G401 (cell line): Measurements from ENCODE around the gene SLC4A8. TPM values are rescaled to one million over a fixed set of nuclear protein-coding genes. Genes with fewer than 3 reads are reported as not detected.

Experiments used
- DNase-seq: peaks from one replicate; pipeline ENCODE4 v3.0.0-alpha.2; 2015; ENCODE audit warnings: low spot score
- in situ Hi-C: cut with HindIII; loops from 2 replicates; pipeline ENCODE4 v1.10.0; 2016; ENCODE audit warnings: low sequenced_read_pairs, mixed read lengths
- total RNA-seq: library from RNA; depleted of rRNA; stranded (reverse); fragments of >200 nt; shearing (Covaris generic); gene quantifications from 2 replicates; pipeline ENCODE4 v1.2.3, GENCODE V29; 2014; rRNA removed

Gene SLC4A8
- 1.4 and 2.2 TPM in 2 replicates for total RNA-seq

DNA sequence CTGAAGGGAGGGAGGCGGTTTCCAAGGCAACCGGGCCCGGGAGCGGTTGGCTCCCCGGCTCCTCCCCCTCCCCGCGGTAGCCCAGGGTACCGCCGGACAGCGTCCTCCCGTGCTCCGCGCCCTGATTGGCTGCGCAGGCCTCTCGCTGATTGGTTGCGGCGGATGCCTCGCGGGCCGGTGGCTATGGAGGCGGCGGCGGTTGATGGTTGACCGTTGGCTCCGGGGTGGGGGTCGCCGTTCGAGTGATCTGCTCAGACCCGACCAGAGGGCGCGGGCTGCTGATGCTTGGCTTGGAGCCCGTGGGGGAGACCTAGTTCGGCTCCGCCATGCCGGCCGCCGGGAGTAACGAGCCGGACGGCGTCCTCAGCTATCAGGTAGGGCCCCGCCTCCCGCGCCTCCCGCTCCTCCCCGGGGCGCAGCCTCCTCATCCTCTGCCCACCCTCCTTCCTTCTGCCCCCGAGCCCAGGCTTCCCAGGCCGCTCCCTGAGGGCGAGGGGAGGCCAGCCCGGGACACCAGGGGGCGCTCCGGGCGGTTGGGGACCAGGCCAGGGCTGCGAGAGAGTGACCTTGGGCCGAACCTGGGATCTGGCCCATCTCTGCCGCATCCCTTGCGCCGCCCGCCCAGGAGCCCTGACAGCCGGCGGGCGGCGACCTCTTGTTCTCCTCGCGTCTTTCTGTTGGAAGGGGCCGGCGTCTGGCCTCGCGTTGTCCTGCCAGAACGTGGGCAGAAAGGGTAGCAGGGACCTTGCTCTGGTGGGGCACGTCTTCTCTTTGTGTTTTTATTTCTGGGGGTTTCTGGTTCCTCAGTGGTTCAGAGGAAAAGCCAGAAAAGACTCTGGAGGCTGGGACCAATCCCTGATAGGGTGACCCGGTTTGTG, at the start of gene SLC4A8:
Gene SLC4A8, plus strand, starts transcription at position 170 of the 878 bp plus-strand sequence. Its CDS starts 157 bp downstream, at position 327.
- in situ Hi-C loops, result no loop called here
- DNase-seq, result peak; percentile 98

DNA sequence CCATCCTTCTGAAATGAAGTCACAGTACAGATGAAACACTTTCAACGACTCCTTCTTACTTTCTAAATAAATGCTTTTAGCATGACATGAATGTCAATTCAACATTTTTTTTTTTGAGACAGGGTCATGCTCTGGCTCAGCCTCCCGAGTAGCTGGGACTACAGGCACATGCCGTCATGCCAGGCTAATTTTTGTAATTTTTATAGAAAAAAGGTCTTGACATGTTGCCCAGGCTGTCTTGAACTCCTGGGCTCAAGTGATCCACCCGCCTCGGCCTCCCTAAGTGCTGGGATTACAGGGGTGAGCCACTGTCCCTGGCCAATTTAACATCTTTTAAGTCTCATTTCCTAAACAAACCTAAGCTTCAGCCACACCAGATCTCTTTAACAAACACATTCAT, 49.8 kb upstream of the SLC4A8 start:
- no peak for DNase-seq
- in situ Hi-C loops, result no loop called here

DNA sequence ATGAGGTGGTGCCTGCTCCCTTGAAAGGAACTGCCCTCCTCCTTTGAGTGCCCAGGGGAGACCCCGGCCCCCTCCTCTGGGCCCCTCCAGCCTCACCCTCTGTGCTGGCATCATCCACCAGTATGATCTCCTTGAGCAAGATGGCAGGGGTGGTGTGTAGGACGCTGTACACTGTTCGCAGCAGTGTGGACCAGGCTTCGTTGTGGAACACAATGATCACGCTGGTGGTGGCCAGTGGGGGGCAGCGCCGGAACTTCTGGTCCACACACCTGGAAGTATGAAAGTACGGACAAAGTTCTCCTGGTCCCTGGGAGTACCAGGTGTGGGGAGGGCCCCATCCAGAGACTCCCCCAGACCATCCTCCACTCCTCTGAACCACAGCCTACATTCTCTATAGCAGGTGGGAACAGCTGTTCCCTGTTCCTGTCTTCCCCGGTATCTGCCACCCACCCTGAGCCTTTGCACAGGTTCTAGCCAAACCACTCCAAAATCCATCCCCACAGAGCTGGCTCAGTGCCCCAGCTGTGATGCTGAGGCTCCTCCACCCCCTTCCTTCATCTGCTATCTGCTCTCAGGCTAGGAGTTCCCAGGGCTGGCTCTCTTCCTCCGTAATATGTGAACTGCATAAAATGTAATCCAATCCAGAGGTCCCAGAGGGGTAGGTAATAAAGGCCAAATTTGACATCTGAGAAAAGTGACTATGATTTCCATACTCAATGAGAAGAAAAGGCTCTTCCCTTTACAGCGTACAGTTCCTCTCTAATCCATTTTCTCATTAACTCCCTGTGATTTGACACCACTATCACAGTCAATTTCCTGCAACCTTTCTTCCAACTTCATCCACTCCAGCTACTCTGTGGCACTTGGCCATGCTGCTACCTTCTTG, 47.3 kb upstream of the SLC4A8 start:
- in situ Hi-C loops, result no loop called here
- no peak for DNase-seq

DNA sequence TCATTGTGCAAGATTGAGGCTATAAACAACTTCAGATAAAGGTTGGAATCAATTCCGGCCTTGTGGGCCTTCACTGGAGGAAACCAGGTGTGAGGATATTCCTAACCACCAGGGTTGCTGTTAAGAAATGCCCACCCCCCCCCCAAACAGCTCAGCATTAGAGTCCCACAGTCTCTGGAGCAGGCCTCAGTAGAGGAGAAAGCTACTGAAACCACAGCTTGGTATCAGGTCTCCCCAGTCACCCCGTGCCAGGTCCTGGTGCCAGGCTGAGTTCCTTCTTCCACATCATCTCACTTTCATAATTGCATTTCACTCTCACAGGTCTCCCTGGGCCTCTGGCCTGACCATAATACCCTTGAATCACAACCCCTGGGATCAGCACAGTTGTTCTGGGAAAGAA, 45.9 kb upstream of the SLC4A8 start:
- in situ Hi-C loops, result no loop called here
- DNase-seq, result no peak

DNA sequence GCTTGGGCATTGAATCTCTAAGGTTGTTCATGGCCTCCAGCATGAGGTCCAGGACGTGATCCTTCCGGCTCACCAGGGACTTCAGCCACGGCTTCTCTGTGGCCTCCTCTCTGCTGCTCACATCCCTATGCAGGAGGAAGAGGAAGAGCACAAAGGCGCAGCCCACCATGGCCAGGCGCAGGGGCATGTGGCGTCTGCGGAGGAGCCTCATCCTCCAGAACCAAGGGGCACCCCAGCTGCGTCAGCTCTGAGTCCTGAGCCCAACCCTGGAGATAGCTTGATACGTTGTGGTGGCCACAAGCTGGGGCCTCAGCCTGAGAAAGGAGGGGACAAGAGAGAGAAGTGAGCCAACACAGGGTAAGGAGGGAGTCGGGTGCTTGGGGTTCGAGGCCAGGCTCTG, 45.1 kb upstream of the SLC4A8 start:
- in situ Hi-C loops, result no loop called here

DNA sequence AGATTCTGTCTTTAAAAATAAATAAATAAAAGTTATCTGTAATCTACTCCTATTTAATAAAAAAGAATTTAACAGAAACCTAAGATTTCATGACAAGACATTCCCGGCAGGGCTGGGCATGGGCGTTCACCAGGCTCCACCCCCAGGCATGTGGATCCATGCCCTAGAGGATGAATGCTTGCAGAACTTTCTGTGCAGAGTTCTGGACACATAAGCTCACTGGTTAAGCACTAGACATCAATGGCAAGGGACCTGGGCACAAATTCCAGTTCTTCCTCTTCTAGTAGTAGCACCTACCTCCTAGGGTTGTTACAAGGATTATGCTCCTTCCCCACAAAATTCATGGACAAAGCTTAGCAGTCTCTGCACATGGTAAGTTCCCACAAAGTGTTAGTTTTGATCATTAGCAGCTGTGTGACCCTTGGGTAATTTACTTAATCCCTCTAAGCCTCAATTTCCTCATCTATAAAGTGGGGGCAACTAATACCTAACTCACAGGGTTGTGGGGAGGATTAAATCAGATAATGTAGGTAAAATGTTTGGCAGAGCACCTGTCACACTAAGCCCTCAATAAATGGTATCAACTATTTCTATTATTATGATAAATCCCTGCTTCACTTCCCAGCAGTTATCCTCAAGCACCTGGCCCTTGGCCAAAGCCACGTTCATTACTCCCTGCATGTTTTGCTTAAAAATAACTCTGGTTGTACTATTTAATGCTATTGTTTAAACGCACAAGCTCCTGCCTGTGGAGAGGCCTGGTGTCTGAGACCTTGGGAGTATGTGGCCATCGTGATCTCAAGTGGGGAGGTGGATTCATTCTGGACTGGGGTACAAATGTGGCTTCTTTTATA, 43.2 kb upstream of the SLC4A8 start:
- in situ Hi-C loops, result no loop called here
- no peak for DNase-seq

More for the DNA sequence above, 45.1 kb upstream of the SLC4A8 start:
- DNase-seq, result no peak

DNA sequence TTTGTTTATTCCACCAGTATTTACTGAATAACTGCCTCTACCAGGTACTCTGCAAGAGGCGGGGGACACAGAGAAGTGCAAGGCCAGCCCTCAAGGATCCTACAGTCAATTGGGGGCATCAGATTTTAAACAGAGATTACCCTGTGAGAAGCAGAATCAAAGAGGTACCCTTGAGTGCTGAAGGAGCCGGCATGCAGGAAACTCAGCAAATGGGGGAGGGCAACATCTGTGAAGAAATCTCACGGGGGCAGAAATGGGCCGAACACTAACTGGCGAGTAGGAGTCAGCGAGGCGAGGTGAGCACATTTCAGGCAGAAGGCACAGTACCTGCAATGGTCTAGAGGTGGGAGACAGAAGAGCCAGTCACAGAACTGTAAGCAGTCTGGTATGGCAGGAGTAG, 42.5 kb upstream of the SLC4A8 start:
- in situ Hi-C loops, result no loop called here
- no peak for DNase-seq

DNA sequence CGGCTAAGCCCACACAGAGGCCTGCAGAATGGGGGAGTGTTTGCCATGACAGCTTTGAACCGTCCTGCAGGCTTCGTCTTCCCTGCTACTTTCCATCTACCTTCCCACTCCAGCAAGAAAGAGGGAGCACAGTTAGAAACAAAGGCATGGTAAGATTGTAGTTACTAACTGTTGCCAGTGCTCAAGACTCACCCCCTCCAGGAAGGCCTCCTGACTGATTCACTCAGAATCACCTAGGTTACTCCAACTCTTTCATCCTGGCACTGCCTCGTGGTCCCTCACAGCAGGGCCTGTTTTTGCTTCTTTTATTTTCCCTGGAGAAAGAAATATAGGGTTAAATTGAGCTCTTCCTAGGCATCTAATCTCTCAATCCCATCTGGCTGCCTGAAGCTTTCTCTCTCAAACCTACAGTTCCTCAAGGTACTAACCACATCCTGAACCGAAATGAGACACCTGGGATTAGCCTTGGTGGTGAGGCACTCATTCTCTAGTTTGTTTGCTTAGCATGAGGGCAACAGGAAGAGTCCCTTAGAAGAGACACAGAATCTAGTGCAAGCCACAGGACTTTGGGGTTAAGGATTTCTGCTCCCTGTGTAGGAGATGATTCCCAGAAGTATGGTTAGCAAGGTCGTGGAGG, 41.2 kb upstream of the SLC4A8 start:
- in situ Hi-C loops, result no loop called here
- DNase-seq, result no peak

DNA sequence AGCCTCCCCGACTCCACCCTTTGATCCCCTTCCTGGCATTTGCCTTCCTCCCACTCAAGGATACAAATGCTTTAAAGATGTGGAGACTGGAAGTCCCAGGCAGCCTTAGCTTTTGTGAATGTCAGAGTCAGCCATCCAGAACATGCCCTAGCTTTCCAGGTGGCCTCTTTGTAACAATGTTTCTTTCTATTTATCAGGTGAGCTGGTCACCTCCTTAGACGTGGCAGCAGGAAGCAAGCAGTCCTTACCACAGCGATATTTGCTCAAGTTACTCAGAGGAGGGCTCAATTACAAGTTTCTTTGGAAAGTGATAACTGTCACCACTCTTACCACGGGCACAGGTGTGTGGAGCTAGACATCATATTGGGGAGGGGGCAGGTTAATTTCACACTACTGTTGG, 38.3 kb upstream of the SLC4A8 start:
- in situ Hi-C loops, result no loop called here
- no peak for DNase-seq

DNA sequence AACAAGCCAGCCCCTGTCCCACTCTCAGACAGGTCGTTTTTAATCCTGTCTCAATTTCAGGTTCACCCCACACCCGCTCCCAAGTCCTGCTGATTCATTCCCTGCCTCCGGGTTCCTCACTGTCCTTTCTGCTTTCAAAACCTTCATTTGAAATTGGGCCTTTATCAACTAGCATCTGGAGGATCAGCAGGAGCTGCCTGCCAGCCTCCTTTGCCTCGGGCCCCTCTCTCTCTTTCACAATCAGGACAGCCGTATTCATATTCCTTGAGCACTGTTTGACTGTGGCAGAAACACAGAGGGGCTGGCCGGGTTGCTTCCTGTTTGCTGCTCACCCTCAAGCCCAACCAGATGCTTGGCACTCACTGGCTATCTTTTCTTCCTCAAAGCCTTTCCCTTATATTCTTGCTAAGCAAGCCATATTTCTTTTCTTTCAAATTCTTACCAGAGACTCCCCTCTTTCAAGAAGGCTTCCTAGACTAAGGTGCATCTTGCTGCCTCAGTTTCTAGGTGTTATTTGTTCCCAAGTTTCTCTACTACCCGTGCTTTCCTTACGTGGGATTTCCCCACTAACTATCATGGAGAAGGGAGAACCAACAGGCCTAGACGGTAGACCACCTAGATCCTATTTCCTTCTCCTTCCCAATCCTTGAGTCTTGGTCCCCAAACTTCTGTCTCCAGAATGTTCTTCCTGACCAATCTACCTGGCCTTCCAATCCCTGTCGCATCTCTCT, 36.4 kb upstream of the SLC4A8 start:
- peak; percentile 58 for DNase-seq
- in situ Hi-C loops, result no loop called here

DNA sequence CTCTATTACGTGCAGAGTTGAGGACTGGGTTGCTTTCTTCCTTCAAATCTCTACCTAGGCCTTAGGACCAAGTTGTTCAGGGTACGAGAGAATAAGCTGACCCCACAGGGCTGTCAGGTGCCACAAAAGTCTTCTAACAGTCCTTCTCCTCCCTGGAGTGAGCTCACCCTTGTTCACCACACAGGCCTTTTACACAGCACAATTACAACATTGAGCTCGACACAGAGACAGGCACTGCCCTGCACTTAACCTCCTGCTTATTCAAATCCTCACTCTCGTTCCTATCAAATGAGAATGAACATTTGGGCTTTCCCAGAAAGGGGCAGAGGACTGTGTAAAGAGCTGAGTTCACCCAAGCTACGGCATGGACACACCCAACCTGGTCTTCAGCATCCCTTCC, 35.8 kb upstream of the SLC4A8 start:
- in situ Hi-C loops, result no loop called here

DNA sequence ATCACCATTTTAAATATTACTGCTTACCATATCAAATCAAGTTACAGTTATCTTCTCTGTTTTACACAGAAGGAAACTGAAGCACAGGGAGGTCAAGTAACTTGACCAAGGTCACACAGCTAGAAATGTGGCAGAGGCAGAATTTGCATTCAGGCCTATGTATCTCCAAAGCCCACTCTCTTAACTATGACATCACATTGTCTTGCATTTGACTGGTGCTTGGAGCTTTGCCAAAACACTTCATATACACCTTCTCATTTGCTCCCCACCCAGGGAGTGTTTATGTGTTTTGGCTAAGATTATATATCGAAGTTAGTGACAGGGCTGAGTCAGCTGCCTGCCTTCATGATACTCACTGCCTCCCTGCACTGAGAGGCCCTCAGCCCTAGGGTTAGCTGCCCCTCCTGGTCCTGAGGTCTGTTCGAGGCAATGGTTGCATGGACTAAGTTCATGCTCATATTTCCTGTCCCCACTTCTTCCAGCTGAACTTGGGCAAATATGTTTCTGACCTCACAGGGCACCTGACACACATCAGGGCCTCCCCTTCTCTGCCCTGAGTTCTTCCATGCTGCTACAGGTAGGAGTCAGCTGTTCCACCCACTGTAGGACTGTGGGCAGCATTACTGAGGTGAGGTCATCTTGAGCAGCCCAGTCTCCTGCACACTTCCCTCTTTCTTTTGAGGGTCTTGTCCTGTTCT, 35.2 kb upstream of the SLC4A8 start:
- no peak for DNase-seq
- in situ Hi-C loops, result no loop called here

More for the DNA sequence above, 35.8 kb upstream of the SLC4A8 start:
- DNase-seq, result no peak

DNA sequence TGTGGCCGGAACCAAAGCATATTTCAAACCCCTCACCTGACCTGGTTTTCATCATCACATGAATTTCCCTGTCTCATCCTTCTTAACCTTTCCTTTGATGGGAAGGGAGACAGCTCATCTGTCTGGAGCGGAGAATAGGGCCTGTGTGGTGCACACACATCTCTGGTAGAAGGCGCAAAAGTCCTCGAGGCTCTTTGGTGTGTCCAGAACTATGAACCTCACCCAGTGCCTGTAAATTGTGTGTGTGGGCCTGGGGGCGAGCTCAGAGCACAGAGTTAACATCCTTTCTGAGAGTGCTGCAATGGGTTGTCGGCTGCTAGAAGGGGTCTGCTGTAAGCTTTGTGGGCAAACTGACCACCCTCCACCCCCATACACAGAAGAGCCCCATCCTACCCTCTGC, 34.2 kb upstream of the SLC4A8 start:
- DNase-seq, result no peak

DNA sequence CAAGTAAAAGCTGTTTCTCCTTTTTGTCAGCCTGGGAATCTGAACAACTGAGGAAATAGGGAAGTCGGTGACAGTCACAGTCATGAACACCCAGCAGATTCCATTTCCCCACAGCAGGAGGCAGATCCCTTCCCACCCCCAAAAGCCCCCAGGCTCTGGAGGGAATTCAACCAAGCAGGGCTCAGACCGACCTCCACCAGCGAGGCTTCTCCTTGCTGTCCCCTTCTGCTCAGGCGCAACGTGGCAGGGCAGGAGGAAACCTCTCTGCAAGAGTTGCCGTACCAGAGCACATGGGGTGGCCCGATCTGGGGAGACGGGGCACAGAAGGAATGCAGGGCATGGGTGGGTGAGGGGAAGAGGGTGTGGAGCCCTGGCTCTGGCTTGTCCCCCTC, 33.7 kb upstream of the SLC4A8 start:
- DNase-seq, result no peak
- in situ Hi-C loops, result no loop called here

More for the DNA sequence above, 34.2 kb upstream of the SLC4A8 start:
- in situ Hi-C loops, result no loop called here

DNA sequence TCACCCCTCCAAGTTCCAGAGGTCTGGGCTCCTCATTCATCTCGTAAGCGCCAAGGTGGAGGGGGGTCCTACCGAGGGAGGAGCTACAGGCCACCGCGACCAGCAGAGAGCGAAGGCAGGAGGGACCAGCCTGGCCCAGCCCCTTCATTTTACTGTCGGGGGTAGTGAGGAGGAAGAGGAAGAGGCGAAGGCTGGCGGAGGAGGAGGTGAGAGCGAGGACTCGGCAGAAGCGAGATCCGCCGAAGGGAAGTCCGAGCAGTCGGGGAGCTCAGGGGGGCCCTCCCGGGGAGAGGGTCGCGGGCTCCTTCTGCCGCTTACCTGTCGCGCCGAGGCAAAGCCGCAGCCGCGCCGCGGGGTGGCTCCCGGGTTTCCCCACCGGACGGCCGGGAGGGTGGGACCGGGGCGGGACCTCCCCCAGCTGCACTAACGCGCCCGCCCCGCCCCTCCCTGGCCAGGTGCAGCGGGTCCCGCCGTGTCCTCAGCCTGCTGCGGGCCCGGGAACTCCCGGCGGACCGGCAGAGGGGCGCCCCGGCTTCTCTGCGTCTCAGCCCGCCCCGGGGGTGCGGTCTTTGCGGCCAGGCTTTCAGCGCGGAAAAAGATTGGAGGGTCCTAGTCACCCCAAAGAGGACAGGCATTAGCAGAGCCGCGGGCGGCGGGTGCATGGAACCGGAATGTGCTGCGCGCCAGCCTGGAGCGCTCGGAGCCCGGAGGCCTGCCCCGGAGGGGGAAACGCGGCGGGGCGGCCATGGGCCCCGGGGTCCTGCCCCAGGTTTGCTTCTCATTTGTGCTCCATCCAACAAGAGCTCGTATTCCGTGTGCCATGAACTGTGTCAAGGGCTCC, 33.1 kb upstream of the SLC4A8 start, which contains the start of gene GALNT6:
Gene GALNT6, minus strand, starts transcription at position 124 of the 841 bp plus-strand sequence. CDS start 11,625 bp downstream, outside the sequence.
- in situ Hi-C loops, result no loop called here
- no peak for DNase-seq

DNA sequence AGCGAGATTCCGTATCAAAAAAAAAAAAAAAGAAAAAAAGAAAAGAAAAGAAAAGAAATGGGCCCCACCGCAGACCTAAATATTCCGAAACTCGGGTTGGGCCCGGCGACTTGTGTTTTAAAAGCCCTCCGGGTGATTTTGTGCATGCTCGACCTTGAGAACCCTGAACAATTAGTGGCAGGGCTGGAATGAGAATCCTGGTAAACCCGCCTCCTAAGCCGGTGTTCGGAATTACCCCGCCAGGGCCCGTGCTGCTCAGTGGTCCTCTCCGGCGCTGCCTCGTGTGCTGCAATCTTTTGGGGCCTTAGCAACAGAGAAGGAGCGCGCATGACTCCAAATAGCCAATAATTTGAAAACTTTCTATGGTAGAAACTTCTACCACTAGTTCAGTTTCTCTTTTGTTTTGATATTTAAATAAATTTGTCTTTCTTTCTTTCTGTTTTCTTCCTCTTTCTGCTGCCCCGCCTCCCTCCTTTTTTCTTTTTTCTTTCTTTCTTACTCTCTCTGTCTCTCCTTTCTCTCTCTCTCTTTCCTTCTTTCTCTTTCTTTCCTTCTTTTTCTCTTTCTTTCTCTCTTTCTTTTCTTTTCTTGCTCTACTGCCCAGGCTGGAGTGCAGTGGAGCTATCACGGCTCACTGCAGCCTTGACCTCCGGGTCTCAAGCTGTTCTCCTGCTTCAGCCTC, 31.9 kb upstream of the SLC4A8 start:
- DNase-seq, result no peak
- in situ Hi-C loops, result no loop called here
